HEK293 (cell line): Measurements from ENCODE around the gene SORL1-AS1.

Experiments used
- CTCF ChIA-PET: fragments of 350-600 bp; formaldehyde crosslinking; extraction: SDS; loops from one replicate; lab custom pipeline; 2021; ENCODE audit warnings: antibody characterized with exemption; lab: Yijun Ruan, JAX
- POLR2A ChIA-PET: fragments of 300-600 bp; formaldehyde crosslinking; extraction: SDS; loops from one replicate; lab custom pipeline; 2020; ENCODE audit warnings: antibody characterized with exemption, inconsistent platforms; lab: Yijun Ruan, JAX
- H3K27ac ChIP-seq: fragments of 200-500 bp; sonication (Bioruptor generic); 2 replicates; pipeline ENCODE4 v1.5.1; 2014; ENCODE audit warnings: low read depth, low read length, control low read depth, inconsistent platforms; ENCODE audit errors: extremely low read depth
- H3K36me3 ChIP-seq, 2 experiments: fragments of 200-500 bp in 1 of 2; sonication (Bioruptor generic) in 1 of 2; 1 replicate in 1 of 2; 2 replicates in 1 of 2; pipeline ENCODE4 v1.5.1; 2014 to 2017; ENCODE audit warnings: inconsistent platforms in 2 of 2, low read length in 2 of 2; ENCODE audit not compliant: control insufficient read depth in 2 of 2, insufficient read depth in 1 of 2
- H3K4me1 ChIP-seq: fragments of 200-500 bp; sonication (Bioruptor generic); 2 replicates; pipeline ENCODE4 v1.5.1; 2014; ENCODE audit warnings: mild to moderate bottlenecking, low read length, inconsistent platforms; ENCODE audit not compliant: control insufficient read depth, insufficient read depth
- H3K4me3 ChIP-seq: 2 replicates; pipeline ENCODE4 v1.5.1; 2011; ENCODE audit warnings: low read depth, mild to moderate bottlenecking, control low read depth, low read length, moderate library complexity
- H3K9me3 ChIP-seq: fragments of 200-500 bp; sonication (Bioruptor generic); 2 replicates; pipeline ENCODE4 v1.5.1; 2014; ENCODE audit warnings: low read depth, low read length, inconsistent platforms; ENCODE audit not compliant: control insufficient read depth, insufficient read depth
- PRDM2 ChIP-seq: fragments of 450-650 bp; formaldehyde crosslinking; IDR thresholded peaks from 2 replicates; pipeline ENCODE4 v1.5.1; 2016; ENCODE audit warnings: missing biosample characterization, missing genetic modification characterization, borderline replicate concordance
- RBAK ChIP-seq: fragments of 450-650 bp; formaldehyde crosslinking; IDR thresholded peaks from 2 replicates; pipeline ENCODE4 v1.5.1; 2016; ENCODE audit warnings: missing biosample characterization, missing genetic modification characterization
- SETDB1 ChIP-seq: IDR thresholded peaks from one replicate; pipeline ENCODE4 v1.6.1; 2017; ENCODE audit warnings: mild to moderate bottlenecking, low read length, moderate library complexity, mixed read lengths; ENCODE audit not compliant: insufficient read length
- YY2 ChIP-seq: fragments of 450-650 bp; formaldehyde crosslinking; IDR thresholded peaks from 2 replicates; pipeline ENCODE4 v1.5.1; 2016; ENCODE audit warnings: missing biosample characterization, missing genetic modification characterization
- ZBTB20 ChIP-seq: fragments of 450-650 bp; formaldehyde crosslinking; IDR thresholded peaks from 2 replicates; pipeline ENCODE4 v1.5.1; 2016; ENCODE audit warnings: missing biosample characterization, missing genetic modification characterization
- ZBTB21 ChIP-seq: fragments of 450-650 bp; formaldehyde crosslinking; IDR thresholded peaks from 2 replicates; pipeline ENCODE4 v1.5.1; 2017; ENCODE audit warnings: missing biosample characterization, missing genetic modification characterization
- ZBTB26 ChIP-seq: fragments of 450-650 bp; formaldehyde crosslinking; optimal IDR thresholded peaks from 2 replicates; pipeline ENCODE3; 2016; ENCODE audit warnings: missing biosample characterization, mild to moderate bottlenecking, missing genetic modification characterization
- ZNF16 ChIP-seq: fragments of 450-650 bp; formaldehyde crosslinking; IDR thresholded peaks from 2 replicates; pipeline ENCODE4 v1.5.1; 2016; ENCODE audit warnings: low read depth, missing biosample characterization, missing genetic modification characterization
- ZNF175 ChIP-seq: fragments of 450-650 bp; formaldehyde crosslinking; IDR thresholded peaks from 2 replicates; pipeline ENCODE4 v1.5.1; 2016; ENCODE audit warnings: missing biosample characterization, missing genetic modification characterization
- ZNF19 ChIP-seq: fragments of 450-650 bp; formaldehyde crosslinking; IDR thresholded peaks from 2 replicates; pipeline ENCODE4; 2016; ENCODE audit warnings: missing biosample characterization, missing genetic modification characterization, low read depth
- ZNF223 ChIP-seq: fragments of 450-650 bp; formaldehyde crosslinking; IDR thresholded peaks from 2 replicates; pipeline ENCODE4 v1.5.1; 2016; ENCODE audit warnings: missing biosample characterization, missing genetic modification characterization
- ZNF23 ChIP-seq: fragments of 450-650 bp; formaldehyde crosslinking; IDR thresholded peaks from 2 replicates; pipeline ENCODE4 v1.5.1; 2016; ENCODE audit warnings: missing biosample characterization, missing genetic modification characterization, borderline replicate concordance
- ZNF24 ChIP-seq: fragments of 450-650 bp; formaldehyde crosslinking; IDR thresholded peaks from 2 replicates; pipeline ENCODE4 v1.5.1; 2016; ENCODE audit warnings: missing biosample characterization, missing genetic modification characterization
- ZNF302 ChIP-seq: fragments of 450-650 bp; formaldehyde crosslinking; IDR thresholded peaks from 2 replicates; pipeline ENCODE4 v1.5.1; 2016; ENCODE audit warnings: missing biosample characterization, missing genetic modification characterization, low read depth
- ZNF423 ChIP-seq: fragments of 450-650 bp; formaldehyde crosslinking; IDR thresholded peaks from 2 replicates; pipeline ENCODE4 v1.5.1; 2016; ENCODE audit warnings: missing biosample characterization, missing genetic modification characterization
- ZNF426 ChIP-seq: fragments of 450-650 bp; formaldehyde crosslinking; IDR thresholded peaks from 2 replicates; pipeline ENCODE4 v1.5.1; 2017; ENCODE audit warnings: missing biosample characterization, missing genetic modification characterization, mild to moderate bottlenecking, inconsistent platforms, moderate library complexity
- ZNF449 ChIP-seq: fragments of 450-650 bp; formaldehyde crosslinking; IDR thresholded peaks from 2 replicates; pipeline ENCODE4 v1.5.1; 2017; ENCODE audit warnings: missing biosample characterization, mild to moderate bottlenecking, missing genetic modification characterization, moderate library complexity
- ZNF621 ChIP-seq: fragments of 450-650 bp; formaldehyde crosslinking; IDR thresholded peaks from 2 replicates; pipeline ENCODE4 v1.5.1; 2017; ENCODE audit warnings: missing biosample characterization, missing genetic modification characterization
- ZNF626 ChIP-seq: fragments of 450-650 bp; sonication (Bioruptor Pico); formaldehyde crosslinking; IDR thresholded peaks from 2 replicates; pipeline ENCODE4 v1.5.1; 2018; ENCODE audit warnings: missing biosample characterization, missing genetic modification characterization, inconsistent platforms
- ZNF654 ChIP-seq: fragments of 450-650 bp; formaldehyde crosslinking; IDR thresholded peaks from 2 replicates; pipeline ENCODE4 v1.5.1; 2016; ENCODE audit warnings: low read depth, missing biosample characterization, missing genetic modification characterization
- ZSCAN5A ChIP-seq: fragments of 450-650 bp; formaldehyde crosslinking; IDR thresholded peaks from 2 replicates; pipeline ENCODE4 v1.5.1; 2016; ENCODE audit warnings: missing biosample characterization, missing genetic modification characterization
- TF ChIP-seq, protein P1 (sequence below): fragments of 450-650 bp; formaldehyde crosslinking; IDR thresholded peaks from 2 replicates; pipeline ENCODE4 v1.5.1; 2016; ENCODE audit warnings: missing biosample characterization, missing genetic modification characterization
- TF ChIP-seq, protein P2 (sequence below): fragments of 450-650 bp; formaldehyde crosslinking; IDR thresholded peaks from 2 replicates; pipeline ENCODE4 v1.5.1; 2017; ENCODE audit warnings: missing biosample characterization, missing genetic modification characterization

SORL1-AS1 gene

GRCh38 chr11:121466063-121466794 lies 13.5 kb upstream of the SORL1-AS1 start:
- Histone ChIP-seq H3K36me3 (no peaks in the 10 kb centered on the region), H3K4me1 (peaks cover 12% of the 10 kb centered on the region), H3K4me3 (no peak overlapping the region), H3K27ac (peak overlapping the region; percentile 30), H3K9me3 (no peaks in the 10 kb centered on the region)
- CTCF ChIA-PET, result interaction anchor here (1.2 kb wide), 1 partner anchor 189 kb away, joined by 3 read pairs; no protein-coding TSS in a partner anchor
- POLR2A ChIA-PET, result interaction anchor here (0.9 to 2.4 kb wide), 5 partner anchors 10 to 174 kb away, joined by 3 to 11 read pairs (median 4); partner anchors contain the start of genes SC5D, SORL1 and SORL1-AS1
- TF ChIP-seq ZNF24 (tag by site-specific recombination), result peak; percentile 27; the same call in 1 of the 2 replicates
- no peak for TF ChIP-seq SETDB1
- no peak for TF ChIP-seq ZNF19 (tag by site-specific recombination)
- TF ChIP-seq ZBTB21 (tag by site-specific recombination), result no peak
- TF ChIP-seq ZNF23 (tag by site-specific recombination), result no peak
- TF ChIP-seq ZNF423 (tag by site-specific recombination), result no peak; the same call in 1 of the 2 replicates
- no peak for TF ChIP-seq ZNF626 (tag by site-specific recombination)
- no peak for TF ChIP-seq ZNF621
- peak; percentile 17 for TF ChIP-seq ZBTB26 (tag by site-specific recombination)
- no peak for TF ChIP-seq ZNF449
- TF ChIP-seq, protein P1, sequence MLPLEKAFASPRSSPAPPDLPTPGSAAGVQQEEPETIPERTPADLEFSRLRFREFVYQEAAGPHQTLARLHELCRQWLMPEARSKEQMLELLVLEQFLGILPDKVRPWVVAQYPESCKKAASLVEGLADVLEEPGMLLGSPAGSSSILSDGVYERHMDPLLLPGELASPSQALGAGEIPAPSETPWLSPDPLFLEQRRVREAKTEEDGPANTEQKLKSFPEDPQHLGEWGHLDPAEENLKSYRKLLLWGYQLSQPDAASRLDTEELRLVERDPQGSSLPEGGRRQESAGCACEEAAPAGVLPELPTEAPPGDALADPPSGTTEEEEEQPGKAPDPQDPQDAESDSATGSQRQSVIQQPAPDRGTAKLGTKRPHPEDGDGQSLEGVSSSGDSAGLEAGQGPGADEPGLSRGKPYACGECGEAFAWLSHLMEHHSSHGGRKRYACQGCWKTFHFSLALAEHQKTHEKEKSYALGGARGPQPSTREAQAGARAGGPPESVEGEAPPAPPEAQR (tag by site-specific recombination), result no peak
- TF ChIP-seq ZNF223 (tag by site-specific recombination), result no peak
- no peak for TF ChIP-seq ZNF302 (tag by site-specific recombination)
- no peak for TF ChIP-seq ZNF654 (tag by site-specific recombination)
- TF ChIP-seq ZBTB20, result peak; percentile 12; the same call in 1 of the 2 replicates
- TF ChIP-seq YY2 (tag by site-specific recombination), result no peak
- no peak for TF ChIP-seq ZSCAN5A (tag by site-specific recombination)
- TF ChIP-seq, protein P2, sequence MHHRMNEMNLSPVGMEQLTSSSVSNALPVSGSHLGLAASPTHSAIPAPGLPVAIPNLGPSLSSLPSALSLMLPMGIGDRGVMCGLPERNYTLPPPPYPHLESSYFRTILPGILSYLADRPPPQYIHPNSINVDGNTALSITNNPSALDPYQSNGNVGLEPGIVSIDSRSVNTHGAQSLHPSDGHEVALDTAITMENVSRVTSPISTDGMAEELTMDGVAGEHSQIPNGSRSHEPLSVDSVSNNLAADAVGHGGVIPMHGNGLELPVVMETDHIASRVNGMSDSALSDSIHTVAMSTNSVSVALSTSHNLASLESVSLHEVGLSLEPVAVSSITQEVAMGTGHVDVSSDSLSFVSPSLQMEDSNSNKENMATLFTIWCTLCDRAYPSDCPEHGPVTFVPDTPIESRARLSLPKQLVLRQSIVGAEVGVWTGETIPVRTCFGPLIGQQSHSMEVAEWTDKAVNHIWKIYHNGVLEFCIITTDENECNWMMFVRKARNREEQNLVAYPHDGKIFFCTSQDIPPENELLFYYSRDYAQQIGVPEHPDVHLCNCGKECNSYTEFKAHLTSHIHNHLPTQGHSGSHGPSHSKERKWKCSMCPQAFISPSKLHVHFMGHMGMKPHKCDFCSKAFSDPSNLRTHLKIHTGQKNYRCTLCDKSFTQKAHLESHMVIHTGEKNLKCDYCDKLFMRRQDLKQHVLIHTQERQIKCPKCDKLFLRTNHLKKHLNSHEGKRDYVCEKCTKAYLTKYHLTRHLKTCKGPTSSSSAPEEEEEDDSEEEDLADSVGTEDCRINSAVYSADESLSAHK (tag by site-specific recombination), result no peak
- no peak for TF ChIP-seq ZNF16 (tag by site-specific recombination)
- TF ChIP-seq PRDM2 (tag by site-specific recombination), result no peak
- no peak for TF ChIP-seq ZNF175 (tag by site-specific recombination)
- no peak for TF ChIP-seq ZNF426 (tag by site-specific recombination)
- no peak for TF ChIP-seq RBAK (tag by site-specific recombination)
